Measurements from ENCODE around the gene ZNF76. TPM values are rescaled to one million over a fixed set of nuclear protein-coding genes. Genes with fewer than 3 reads are reported as not detected.

The ZNF76 gene
- total and polyA plus RNA-seq, 2 of the 13 experiments (the other 11 are each of a cell fraction or from before 2014, with no cell fraction given), result 13.2 to 26.4 TPM

DNA sequence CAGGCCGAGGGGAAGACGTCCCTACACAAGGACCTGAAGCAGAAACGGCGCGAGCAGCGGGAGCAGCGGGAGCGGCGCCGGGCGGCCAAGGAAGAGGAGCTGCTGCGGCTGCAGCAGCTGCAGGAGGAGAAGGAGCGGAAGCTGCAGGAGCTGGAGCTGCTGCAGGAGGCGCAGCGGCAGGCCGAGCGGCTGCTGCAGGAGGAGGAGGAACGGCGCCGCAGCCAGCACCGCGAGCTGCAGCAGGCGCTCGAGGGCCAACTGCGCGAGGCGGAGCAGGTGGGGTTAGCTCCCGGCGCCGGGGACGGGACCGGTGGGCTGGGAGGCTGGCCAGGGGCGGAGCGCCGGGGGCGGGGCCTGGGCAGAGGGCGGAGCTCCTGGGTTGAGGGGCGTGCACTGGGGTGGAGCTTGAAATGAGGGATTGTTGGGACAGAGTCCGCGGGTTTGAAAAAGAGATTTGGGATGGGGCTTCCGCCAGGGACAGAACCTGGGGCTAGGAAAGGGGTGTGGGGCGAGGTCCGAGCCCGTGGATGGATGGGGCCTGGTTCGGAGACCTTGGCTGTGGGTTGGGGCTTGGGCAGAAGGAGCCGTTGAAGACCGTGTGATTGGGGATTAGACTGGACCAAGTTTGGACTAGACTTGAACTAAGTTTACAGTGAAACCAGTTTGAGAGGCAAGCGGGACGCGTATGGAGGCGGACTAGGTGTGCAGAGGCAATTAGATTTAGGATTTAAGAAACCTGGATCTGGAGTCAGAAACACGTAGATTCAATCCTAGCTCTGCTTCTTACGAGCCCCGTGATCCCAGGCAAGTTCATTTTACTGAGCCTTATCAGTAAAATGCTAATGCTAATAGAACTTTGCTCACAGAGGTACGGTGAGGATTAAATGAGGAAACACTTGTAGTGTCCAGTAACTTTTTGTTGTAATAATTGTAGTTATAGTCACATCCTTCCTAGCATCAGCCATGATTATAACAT, 58.9 kb downstream of the ZNF76 start (continued):
- TF ChIP-seq, protein P1, sequence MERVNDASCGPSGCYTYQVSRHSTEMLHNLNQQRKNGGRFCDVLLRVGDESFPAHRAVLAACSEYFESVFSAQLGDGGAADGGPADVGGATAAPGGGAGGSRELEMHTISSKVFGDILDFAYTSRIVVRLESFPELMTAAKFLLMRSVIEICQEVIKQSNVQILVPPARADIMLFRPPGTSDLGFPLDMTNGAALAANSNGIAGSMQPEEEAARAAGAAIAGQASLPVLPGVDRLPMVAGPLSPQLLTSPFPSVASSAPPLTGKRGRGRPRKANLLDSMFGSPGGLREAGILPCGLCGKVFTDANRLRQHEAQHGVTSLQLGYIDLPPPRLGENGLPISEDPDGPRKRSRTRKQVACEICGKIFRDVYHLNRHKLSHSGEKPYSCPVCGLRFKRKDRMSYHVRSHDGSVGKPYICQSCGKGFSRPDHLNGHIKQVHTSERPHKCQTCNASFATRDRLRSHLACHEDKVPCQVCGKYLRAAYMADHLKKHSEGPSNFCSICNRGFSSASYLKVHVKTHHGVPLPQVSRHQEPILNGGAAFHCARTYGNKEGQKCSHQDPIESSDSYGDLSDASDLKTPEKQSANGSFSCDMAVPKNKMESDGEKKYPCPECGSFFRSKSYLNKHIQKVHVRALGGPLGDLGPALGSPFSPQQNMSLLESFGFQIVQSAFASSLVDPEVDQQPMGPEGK (CRISPR knock-in tag; IDR thresholded peaks at IDR 0.05), result peak; percentile 55
- TF ChIP-seq, protein P2, sequence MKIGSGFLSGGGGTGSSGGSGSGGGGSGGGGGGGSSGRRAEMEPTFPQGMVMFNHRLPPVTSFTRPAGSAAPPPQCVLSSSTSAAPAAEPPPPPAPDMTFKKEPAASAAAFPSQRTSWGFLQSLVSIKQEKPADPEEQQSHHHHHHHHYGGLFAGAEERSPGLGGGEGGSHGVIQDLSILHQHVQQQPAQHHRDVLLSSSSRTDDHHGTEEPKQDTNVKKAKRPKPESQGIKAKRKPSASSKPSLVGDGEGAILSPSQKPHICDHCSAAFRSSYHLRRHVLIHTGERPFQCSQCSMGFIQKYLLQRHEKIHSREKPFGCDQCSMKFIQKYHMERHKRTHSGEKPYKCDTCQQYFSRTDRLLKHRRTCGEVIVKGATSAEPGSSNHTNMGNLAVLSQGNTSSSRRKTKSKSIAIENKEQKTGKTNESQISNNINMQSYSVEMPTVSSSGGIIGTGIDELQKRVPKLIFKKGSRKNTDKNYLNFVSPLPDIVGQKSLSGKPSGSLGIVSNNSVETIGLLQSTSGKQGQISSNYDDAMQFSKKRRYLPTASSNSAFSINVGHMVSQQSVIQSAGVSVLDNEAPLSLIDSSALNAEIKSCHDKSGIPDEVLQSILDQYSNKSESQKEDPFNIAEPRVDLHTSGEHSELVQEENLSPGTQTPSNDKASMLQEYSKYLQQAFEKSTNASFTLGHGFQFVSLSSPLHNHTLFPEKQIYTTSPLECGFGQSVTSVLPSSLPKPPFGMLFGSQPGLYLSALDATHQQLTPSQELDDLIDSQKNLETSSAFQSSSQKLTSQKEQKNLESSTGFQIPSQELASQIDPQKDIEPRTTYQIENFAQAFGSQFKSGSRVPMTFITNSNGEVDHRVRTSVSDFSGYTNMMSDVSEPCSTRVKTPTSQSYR (CRISPR knock-in tag; IDR thresholded peaks at IDR 0.05; ENCODE audit: borderline replicate concordance), result no peak
- TF ChIP-seq ZBTB7A (CRISPR knock-in tag; IDR thresholded peaks at IDR 0.05), result no peak
- TF ChIP-seq ZNF230 (CRISPR knock-in tag; IDR thresholded peaks at IDR 0.05), result peak; percentile 98; the same call in 1 of the 2 replicates
- no peak for TF ChIP-seq ZNF251 (CRISPR knock-in tag; IDR thresholded peaks at IDR 0.05)
- TF ChIP-seq, protein P3, sequence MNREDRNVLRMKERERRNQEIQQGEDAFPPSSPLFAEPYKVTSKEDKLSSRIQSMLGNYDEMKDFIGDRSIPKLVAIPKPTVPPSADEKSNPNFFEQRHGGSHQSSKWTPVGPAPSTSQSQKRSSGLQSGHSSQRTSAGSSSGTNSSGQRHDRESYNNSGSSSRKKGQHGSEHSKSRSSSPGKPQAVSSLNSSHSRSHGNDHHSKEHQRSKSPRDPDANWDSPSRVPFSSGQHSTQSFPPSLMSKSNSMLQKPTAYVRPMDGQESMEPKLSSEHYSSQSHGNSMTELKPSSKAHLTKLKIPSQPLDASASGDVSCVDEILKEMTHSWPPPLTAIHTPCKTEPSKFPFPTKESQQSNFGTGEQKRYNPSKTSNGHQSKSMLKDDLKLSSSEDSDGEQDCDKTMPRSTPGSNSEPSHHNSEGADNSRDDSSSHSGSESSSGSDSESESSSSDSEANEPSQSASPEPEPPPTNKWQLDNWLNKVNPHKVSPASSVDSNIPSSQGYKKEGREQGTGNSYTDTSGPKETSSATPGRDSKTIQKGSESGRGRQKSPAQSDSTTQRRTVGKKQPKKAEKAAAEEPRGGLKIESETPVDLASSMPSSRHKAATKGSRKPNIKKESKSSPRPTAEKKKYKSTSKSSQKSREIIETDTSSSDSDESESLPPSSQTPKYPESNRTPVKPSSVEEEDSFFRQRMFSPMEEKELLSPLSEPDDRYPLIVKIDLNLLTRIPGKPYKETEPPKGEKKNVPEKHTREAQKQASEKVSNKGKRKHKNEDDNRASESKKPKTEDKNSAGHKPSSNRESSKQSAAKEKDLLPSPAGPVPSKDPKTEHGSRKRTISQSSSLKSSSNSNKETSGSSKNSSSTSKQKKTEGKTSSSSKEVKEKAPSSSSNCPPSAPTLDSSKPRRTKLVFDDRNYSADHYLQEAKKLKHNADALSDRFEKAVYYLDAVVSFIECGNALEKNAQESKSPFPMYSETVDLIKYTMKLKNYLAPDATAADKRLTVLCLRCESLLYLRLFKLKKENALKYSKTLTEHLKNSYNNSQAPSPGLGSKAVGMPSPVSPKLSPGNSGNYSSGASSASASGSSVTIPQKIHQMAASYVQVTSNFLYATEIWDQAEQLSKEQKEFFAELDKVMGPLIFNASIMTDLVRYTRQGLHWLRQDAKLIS (CRISPR knock-in tag; IDR thresholded peaks at IDR 0.05), result no peak
- TF ChIP-seq ZNF792 (CRISPR knock-in tag; IDR thresholded peaks at IDR 0.05), result peak; percentile 91
- peak; percentile 32 to 62; a peak in 1 of 4 replicates for TF ChIP-seq EP300 (IDR thresholded peaks at IDR 0.05; ENCODE audit: low read depth in 2 of 2, low read length in 2 of 2)
- no peak for TF ChIP-seq EP300 (CRISPR knock-in tag; IDR thresholded peaks at IDR 0.05; ENCODE audit: borderline replicate concordance)
- TF ChIP-seq ZNF530 (CRISPR knock-in tag; IDR thresholded peaks at IDR 0.05; ENCODE audit: low read depth), result no peak
- TF ChIP-seq SIN3A (IDR thresholded peaks at IDR 0.05; ENCODE audit: borderline replicate concordance, low read depth, low read length), result no peak
- no peak for TF ChIP-seq NFE2 (CRISPR knock-in tag; IDR thresholded peaks at IDR 0.05)
- TF ChIP-seq RXRB (CRISPR knock-in tag; IDR thresholded peaks at IDR 0.05; ENCODE audit: borderline replicate concordance), result no peak; the same call in 1 of the 2 replicates
- TF ChIP-seq, protein P4, sequence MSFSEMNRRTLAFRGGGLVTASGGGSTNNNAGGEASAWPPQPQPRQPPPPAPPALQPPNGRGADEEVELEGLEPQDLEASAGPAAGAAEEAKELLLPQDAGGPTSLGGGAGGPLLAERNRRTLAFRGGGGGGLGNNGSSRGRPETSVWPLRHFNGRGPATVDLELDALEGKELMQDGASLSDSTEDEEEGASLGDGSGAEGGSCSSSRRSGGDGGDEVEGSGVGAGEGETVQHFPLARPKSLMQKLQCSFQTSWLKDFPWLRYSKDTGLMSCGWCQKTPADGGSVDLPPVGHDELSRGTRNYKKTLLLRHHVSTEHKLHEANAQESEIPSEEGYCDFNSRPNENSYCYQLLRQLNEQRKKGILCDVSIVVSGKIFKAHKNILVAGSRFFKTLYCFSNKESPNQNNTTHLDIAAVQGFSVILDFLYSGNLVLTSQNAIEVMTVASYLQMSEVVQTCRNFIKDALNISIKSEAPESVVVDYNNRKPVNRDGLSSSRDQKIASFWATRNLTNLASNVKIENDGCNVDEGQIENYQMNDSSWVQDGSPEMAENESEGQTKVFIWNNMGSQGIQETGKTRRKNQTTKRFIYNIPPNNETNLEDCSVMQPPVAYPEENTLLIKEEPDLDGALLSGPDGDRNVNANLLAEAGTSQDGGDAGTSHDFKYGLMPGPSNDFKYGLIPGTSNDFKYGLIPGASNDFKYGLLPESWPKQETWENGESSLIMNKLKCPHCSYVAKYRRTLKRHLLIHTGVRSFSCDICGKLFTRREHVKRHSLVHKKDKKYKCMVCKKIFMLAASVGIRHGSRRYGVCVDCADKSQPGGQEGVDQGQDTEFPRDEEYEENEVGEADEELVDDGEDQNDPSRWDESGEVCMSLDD (CRISPR knock-in tag; IDR thresholded peaks at IDR 0.05; ENCODE audit: borderline replicate concordance), result 0 out of 2 replicates have a peak, but pooled peaks have one; percentile 56
- TF ChIP-seq, protein P5, sequence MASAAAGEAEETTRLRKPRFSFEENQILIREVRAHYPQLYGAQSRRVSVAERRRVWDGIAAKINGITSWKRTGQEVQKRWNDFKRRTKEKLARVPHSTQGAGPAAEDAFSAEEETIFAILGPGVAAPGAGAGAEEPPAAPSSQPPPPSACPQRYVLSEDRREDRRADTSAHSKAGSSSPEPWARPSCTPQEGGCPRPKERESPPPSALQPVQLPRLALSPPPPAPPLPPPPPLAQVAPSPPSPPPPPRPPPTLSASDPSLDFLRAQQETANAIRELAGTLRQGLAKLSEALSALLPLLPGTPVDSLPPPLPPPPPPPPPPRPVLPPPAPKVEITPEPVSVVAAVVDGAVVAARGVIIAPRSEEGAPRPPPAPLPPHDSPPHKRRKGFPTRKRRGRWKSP (CRISPR knock-in tag; IDR thresholded peaks at IDR 0.05), result peak; percentile 95
